Left colon (tissue), 2 donors: ENCODE results near the gene MRPL47. TPM values are rescaled to one million over a fixed set of nuclear protein-coding genes. Genes with fewer than 3 reads are reported as not detected.

Experiments used
- total RNA-seq, 2 donors: library from RNA; stranded (reverse); fragmentation: NEBNext Ultra II Directional; extraction: Animal tissue kit (Norgen Biotek cat#: 25700); gene quantifications; one replicate each; pipeline ENCODE4 v1.2.1, GENCODE V29; 2021
- donor health status: DM: no; HTN: no; CAD: no.
- donor health status: DM: yes; HTN: yes; CAD: no.

MRPL47 gene
- total RNA-seq, 2 donors from 2014 or later: 29.5 to 37.9 TPM

Other genes with a start within 250 kb of the MRPL47 start
- gene GNB4, start 153.2 kb downstream of the MRPL47 start, total RNA-seq: 1 to 10 TPM; 3.6 to 8.3 TPM
- gene ACTL6A, start 41.7 kb downstream of the MRPL47 start, total RNA-seq: 10 to 100 TPM; 31.9 to 33.0 TPM
- gene NDUFB5, start 156 bp upstream of the MRPL47 start, total RNA-seq: 100 to 1,000 TPM; 141 to 143 TPM
- 1 to 10 TPM; 3.6 to 4.3 TPM for gene USP13, start 48.4 kb upstream of the MRPL47 start, total RNA-seq